Astrocyte (in vitro differentiated cells and primary cell): ENCODE data around the gene IRS1.

Experiments used
- CTCF ChIP-seq: IDR thresholded peaks from 2 replicates; pipeline ENCODE4 v1.5.1; 2011; ENCODE audit warnings: low read depth, mild to moderate bottlenecking, inconsistent platforms, low read length, moderate library complexity; ENCODE audit not compliant: insufficient read depth
- EZH2 ChIP-seq: IDR thresholded peaks from 2 replicates; pipeline ENCODE4 v1.6.1; 2012; ENCODE audit warnings: mild to moderate bottlenecking, low read length, inconsistent platforms; ENCODE audit not compliant: insufficient read depth

GRCh38 chr2:226743915-226744314 is 55.7 kb downstream of the IRS1 start:
- TF ChIP-seq CTCF: no peak
- no peak for TF ChIP-seq EZH2
